A673 (cell line): ENCODE measurements around the gene SLC6A12. TPM values are rescaled to one million over a fixed set of nuclear protein-coding genes. Genes with fewer than 3 reads are reported as not detected.

ENCODE experiments used
- BruUV-seq: library from RNA; stranded (reverse); fragments of 400-500 nt; replicated peaks from 2 replicates; lab custom pipeline; 2021; lab: Mats Ljungman, UMichigan
- CTCF ChIA-PET: fragments of 300-600 bp; sonication (Branson Sonifier 250); formaldehyde crosslinking; loops from one replicate; lab custom pipeline; 2022; ENCODE audit warnings: antibody characterized with exemption; lab: Charles Lee
- POLR2A ChIA-PET: fragments of 300-600 bp; sonication (Branson Sonifier 250); formaldehyde crosslinking; loops from one replicate; lab custom pipeline; 2022; ENCODE audit warnings: antibody characterized with exemption; ENCODE audit not compliant: low non-redundant PET; lab: Charles Lee
- DNase-seq: peaks from one replicate; pipeline ENCODE4 v3.0.0-alpha.2; 2015; ENCODE audit warnings: low spot score
- H3K27ac ChIP-seq: fragments of 200-600 bp; sonication (generic); 2 replicates; pipeline ENCODE4 v1.5.1; 2016; ENCODE audit warnings: mixed run types, low read depth, mild to moderate bottlenecking, mixed read lengths, antibody characterized with exemption, low read length; ENCODE audit not compliant: poor library complexity, severe bottlenecking
- H3K27me3 ChIP-seq: fragments of 200-600 bp; sonication (generic); replicated peaks from 2 replicates; pipeline ENCODE4 v1.6.1; 2017; ENCODE audit warnings: mixed run types, low read depth, mild to moderate bottlenecking, mixed read lengths, antibody characterized with exemption, low read length; ENCODE audit not compliant: insufficient read depth, poor library complexity
- H3K36me3 ChIP-seq: fragments of 200-600 bp; sonication (generic); 2 replicates; pipeline ENCODE4 v1.6.1; 2016; ENCODE audit warnings: mixed run types, mild to moderate bottlenecking, mixed read lengths, antibody characterized with exemption, low read length; ENCODE audit not compliant: insufficient read depth, poor library complexity, severe bottlenecking
- H3K4me1 ChIP-seq: fragments of 200-600 bp; sonication (generic); 2 replicates; pipeline ENCODE4 v1.6.1; 2017; ENCODE audit warnings: mixed run types, mild to moderate bottlenecking, mixed read lengths, antibody characterized with exemption, low read length; ENCODE audit not compliant: insufficient read depth, poor library complexity, severe bottlenecking
- H3K4me3 ChIP-seq: fragments of 200-600 bp; sonication (generic); 2 replicates; pipeline ENCODE4 v1.5.1; 2016; ENCODE audit warnings: low read depth, mixed run types, mild to moderate bottlenecking, mixed read lengths, low read length; ENCODE audit not compliant: poor library complexity, severe bottlenecking
- H3K9me3 ChIP-seq: fragments of 200-600 bp; sonication (generic); 2 replicates; pipeline ENCODE4 v1.6.1; 2016; ENCODE audit warnings: mixed run types, low read depth, mild to moderate bottlenecking, mixed read lengths, antibody characterized with exemption, low read length; ENCODE audit not compliant: poor library complexity, severe bottlenecking
- EZH2 ChIP-seq: fragments of 200-600 bp; sonication (generic); IDR thresholded peaks from 2 replicates; pipeline ENCODE4 v1.6.1; 2017; ENCODE audit warnings: borderline replicate concordance, low read depth, mild to moderate bottlenecking, mixed read lengths, antibody characterized with exemption, low read length; ENCODE audit not compliant: poor library complexity, severe bottlenecking
- intact Hi-C: fragments of 100-400 bp; cut with micrococcal nuclease; formaldehyde crosslinking; loops from one replicate; pipeline ENCODE4 v1.10.0; 2022; ENCODE audit not compliant: unreplicated experiment
- total RNA-seq: library from RNA; stranded (reverse); gene quantifications from 2 replicates; pipeline ENCODE4 v1.2.3, GENCODE V29; 2021
- TF ChIP-seq, protein P1 (sequence below): fragments of 300-800, 200-600 bp; sonication (generic); conservative IDR thresholded peaks from 2 replicates; pipeline ENCODE4 v1.5.1; 2017; ENCODE audit warnings: low read depth, mild to moderate bottlenecking, antibody characterized with exemption, low read length, moderate library complexity, mixed read lengths

The SLC6A12 gene
- total RNA-seq, 1 experiment from 2014 or later: not detected

GRCh38 chr12:202081-202731 lies 11.8 kb downstream of the SLC6A12 start:
- Histone ChIP-seq H3K27me3 (peaks cover 45% of the 10 kb centered on the region), H3K4me1 (no peaks in the 10 kb centered on the region), H3K36me3 (no peaks in the 10 kb centered on the region), H3K9me3 (no peaks in the 10 kb centered on the region), H3K27ac (no peak overlapping the region), H3K4me3 (no peak overlapping the region)
- no peak for DNase-seq
- no TSS peak for BruUV-seq
- intact Hi-C loops: no loop called here
- ChIA-PET POLR2A (no interaction called here), CTCF (no interaction called here)
- no peak for TF ChIP-seq EZH2
- TF ChIP-seq, protein P1, sequence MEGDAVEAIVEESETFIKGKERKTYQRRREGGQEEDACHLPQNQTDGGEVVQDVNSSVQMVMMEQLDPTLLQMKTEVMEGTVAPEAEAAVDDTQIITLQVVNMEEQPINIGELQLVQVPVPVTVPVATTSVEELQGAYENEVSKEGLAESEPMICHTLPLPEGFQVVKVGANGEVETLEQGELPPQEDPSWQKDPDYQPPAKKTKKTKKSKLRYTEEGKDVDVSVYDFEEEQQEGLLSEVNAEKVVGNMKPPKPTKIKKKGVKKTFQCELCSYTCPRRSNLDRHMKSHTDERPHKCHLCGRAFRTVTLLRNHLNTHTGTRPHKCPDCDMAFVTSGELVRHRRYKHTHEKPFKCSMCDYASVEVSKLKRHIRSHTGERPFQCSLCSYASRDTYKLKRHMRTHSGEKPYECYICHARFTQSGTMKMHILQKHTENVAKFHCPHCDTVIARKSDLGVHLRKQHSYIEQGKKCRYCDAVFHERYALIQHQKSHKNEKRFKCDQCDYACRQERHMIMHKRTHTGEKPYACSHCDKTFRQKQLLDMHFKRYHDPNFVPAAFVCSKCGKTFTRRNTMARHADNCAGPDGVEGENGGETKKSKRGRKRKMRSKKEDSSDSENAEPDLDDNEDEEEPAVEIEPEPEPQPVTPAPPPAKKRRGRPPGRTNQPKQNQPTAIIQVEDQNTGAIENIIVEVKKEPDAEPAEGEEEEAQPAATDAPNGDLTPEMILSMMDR: no peak

DNA sequence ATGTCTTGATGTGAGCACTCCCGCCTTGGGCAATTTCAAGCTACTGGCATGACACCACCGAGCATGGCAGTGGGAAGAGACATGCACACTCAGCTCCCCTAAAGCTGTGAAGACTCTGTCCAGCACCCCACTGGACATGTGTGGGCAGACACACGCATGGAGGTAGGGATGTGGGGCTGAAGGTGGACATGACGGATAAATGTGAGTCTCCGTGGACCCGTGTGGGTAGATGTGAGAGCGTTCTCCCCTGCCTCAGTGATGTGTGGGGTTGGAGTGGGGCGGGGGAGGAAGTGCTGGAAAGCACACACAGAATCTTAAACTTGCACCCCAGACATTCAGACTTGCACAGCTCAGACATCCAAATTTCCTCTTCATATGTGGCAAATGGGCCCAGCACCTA lies 12.6 kb downstream of the SLC6A12 start:
- Histone ChIP-seq H3K36me3 (no peaks in the 10 kb centered on the region), H3K27ac (no peak overlapping the region), H3K4me3 (no peak overlapping the region), H3K27me3 (peaks cover 45% of the 10 kb centered on the region), H3K9me3 (no peaks in the 10 kb centered on the region), H3K4me1 (no peaks in the 10 kb centered on the region)
- no TSS peak for BruUV-seq
- CTCF ChIA-PET: no interaction called here
- intact Hi-C loops: no loop called here
- DNase-seq: no peak
- no peak for TF ChIP-seq EZH2
- TF ChIP-seq, protein P1: no peak
- POLR2A ChIA-PET: no interaction called here

- H3K36me3 ChIP-seq: no peaks in the 10 kb centered on the region
- intact Hi-C loops: no loop called here
- no peak for DNase-seq
- peaks cover 23% of the 10 kb centered on the region for H3K27me3 ChIP-seq
- H3K9me3 ChIP-seq: no peaks in the 10 kb centered on the region
- H3K27ac ChIP-seq: no peak overlapping the region
- no peak for TF ChIP-seq EZH2
- TF ChIP-seq, protein P1: no peak
- CTCF ChIA-PET: interaction anchor here (0.7 kb wide), 1 partner anchor 21 kb away, joined by 6 read pairs; no protein-coding TSS in a partner anchor
- H3K4me1 ChIP-seq: no peaks in the 10 kb centered on the region
- POLR2A ChIA-PET: no interaction called here
- no peak overlapping the region for H3K4me3 ChIP-seq
- no TSS peak for BruUV-seq
Observed at GRCh38 chr12:198705-199104, 15.3 kb downstream of the SLC6A12 start.
